HG02852 (cell line): ENCODE measurements around the gene BCOR.

Experiments used
- ATAC-seq: cut with Tn5 transposase; IDR thresholded peaks from one replicate; pipeline ENCODE4 v1.9.1; 2021; ENCODE audit warnings: mild to moderate bottlenecking, moderate library complexity; ENCODE audit not compliant: unreplicated experiment

BCOR gene

GRCh38 chrX:40099055-40099958 lies 1.5 kb upstream of the BCOR start:
- no peak for ATAC-seq

DNA sequence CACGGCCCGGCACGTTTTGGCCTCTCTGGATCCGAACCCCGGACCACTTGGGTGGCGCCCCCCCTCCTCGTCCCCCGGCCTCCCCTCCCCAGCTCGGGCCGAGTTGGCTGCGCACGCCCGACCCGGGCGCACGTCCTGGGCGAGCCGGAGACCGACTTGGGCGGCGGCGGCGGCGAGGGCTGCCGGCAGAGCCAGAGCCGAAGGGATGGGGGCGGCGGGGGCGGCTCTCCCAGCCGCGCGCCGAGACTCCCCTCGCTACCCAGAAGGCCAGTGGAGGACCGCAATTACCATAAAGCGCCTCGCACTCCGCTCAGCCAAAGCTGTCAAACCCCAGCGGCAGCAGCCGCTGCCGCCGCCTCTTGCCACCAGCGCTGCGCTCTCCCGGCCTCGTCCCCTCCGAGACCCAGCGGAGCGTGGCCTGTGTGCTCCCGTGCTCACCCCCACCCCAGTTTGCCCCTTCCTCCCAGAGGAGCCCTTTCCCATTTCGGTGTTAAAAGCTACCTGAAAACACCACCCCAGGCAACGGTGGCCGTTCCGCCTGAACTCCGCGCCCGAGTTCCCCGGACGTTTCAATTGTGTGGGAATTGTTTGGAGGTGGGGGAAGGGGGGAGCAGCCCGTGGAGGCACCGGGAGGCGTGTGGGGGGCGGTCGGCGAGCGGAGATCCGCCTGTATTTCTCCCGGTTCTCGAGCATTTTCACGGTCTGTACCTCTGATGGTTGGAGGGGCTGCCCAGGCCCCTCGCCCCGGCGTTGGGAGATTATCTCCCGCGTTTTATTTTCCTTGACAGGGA lies 701 bp upstream of the BCOR start:
- ATAC-seq = no peak

DNA sequence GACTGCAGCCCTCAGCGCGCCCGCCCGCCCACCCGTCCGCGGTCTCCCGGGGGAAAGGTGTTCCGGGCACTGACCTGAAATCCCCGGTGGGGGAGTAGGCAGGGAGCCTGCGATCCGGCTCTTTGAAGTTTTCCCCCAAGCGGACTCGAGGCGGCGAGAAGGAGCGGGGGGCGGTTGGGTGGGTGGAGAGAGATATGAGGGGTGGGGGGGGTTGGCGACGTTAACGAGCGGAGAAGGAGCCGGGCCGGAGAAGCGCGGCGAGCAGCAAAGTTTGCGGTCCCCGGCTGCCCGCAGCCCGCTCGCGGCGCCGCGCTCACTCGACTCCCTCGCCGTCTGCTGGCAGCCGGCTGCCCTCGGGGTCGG lies 636 bp downstream of the BCOR start:
- ATAC-seq = no peak

GRCh38 chrX:40096395-40097091 lies 1.2 kb downstream of the BCOR start:
- no peak for ATAC-seq

DNA sequence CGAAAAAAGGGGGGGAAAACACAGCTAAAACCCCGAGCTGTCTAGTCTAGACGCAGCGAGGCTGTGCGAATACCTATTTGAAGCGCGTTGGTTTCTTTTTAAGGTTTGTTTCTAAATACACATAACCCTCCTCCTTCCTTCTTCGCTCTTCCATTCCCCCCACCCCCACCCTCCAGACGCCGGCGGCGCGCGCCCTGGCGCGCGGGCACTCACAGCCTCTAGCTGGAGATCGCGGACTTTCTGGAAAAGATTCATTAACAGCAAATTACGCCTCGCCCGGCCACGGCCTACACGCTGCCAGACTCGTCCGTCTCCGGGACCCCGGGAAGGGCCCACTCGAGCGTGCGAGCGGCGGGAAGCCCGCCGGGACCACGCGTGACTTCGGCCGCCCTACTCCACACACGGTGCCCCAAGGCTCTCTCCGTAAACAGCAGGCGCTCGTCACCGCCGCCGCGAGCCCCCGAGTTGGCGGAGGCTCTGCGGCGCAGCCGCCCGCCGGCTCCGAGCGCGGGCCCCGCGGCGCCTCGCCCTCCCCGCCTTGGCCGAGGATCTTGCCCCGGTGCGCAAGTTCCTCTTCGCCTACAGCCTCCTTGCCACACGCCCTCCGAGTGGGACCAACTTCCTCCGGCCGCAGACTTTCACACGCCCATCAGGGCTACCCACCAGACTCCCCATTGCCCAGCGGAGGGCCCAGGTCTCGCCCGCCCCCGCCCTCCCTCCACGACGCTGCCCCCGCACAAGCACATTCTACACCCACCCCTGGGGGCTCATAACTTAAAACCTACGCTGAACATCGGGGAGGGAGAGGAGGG lies 2.0 kb downstream of the BCOR start:
- ATAC-seq = no peak

DNA sequence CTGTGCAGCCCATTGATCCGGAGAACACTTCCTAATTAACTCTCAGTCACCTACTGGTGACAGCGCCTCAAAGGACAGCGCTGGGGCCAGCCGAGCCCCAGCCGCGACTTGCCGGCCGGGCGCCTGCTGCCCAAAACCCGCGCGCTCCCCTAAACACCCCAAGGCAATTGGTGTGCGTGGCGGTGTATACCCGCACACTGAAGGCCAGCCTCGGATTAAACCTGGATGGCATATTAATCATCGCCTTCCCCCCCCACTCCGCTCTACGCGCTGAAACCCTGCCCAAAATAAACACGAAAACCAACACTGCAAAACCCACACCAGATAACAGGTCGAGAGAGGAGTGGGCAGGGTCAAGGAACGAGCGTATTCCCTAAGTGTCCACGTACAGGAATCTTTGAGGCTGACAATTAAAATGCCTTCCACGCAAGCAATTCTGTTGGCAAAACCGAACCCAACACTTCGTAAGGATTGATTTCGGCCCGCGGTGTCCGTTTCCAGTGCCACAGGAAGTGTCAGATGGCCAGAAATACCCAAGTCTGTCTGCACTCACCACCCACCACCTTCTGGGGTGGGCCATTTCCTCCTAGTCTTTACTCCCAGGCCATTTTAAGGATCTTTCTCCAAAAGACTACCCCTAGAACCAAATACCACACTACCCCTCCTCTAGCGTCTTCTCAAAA lies 2.7 kb downstream of the BCOR start:
- ATAC-seq = no peak

- no peak for ATAC-seq
These were observed 3.5 kb downstream of the BCOR start for GRCh38 chrX:40094041-40094899.

GRCh38 chrX:40093586-40093985 lies 4.2 kb downstream of the BCOR start:
- ATAC-seq = no peak

- ATAC-seq = no peak
These were observed 4.8 kb downstream of the BCOR start for GRCh38 chrX:40092808-40093435.

DNA sequence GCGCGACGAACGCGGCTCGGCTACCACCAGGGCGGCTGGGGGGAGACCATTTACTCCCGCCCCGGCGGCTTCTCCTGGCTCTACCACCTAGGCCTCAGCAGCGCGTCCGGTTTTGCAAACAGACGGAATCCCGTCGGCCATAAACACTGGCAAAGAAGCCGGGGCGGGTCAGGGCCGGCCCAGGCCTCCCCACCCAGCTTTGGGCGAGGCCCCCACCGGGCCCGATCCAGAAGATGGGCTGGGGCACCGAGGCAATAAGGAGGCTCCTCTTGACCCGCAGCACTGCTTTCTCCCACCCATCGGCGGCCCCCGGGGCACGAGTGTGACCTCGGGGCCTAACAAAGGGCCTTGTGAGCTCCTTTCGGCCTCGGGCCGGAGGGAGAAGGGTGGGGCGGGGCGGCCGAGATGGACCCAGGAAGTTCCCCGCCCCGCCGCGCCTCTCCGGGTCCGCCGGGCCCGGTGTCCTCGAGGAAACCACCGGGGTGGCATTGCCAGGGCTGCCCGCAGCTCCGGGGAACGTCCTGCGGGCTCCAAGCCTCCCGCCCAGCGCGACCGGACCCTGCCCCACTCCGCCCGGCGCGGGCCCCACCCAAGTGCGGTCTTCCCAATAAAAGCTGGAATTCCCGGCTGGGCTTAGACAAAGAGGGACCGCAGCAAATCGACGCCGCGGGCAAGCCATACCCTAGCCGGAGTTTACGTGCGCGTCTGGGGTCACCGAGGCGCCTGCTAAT lies 5.9 kb downstream of the BCOR start:
- ATAC-seq = no peak

DNA sequence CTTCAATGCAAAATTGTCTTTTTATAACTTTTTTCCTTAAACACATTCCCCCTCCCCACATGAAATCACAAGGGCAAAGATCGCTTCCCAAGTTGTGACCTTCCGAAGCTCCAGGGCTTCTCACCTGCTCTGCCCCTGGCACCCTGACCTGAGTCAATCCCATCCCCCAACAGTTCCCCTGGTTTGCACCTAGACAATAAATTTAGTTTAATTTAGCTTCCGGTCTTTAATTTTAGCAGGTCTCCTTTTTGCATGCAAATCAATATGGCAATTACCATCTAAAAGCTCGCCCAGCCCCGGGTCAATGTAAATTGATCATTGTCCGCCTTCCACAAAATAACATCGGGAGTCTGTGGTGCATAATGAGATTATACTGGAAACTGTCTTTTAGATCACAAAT lies 6.8 kb downstream of the BCOR start:
- no peak for ATAC-seq

DNA sequence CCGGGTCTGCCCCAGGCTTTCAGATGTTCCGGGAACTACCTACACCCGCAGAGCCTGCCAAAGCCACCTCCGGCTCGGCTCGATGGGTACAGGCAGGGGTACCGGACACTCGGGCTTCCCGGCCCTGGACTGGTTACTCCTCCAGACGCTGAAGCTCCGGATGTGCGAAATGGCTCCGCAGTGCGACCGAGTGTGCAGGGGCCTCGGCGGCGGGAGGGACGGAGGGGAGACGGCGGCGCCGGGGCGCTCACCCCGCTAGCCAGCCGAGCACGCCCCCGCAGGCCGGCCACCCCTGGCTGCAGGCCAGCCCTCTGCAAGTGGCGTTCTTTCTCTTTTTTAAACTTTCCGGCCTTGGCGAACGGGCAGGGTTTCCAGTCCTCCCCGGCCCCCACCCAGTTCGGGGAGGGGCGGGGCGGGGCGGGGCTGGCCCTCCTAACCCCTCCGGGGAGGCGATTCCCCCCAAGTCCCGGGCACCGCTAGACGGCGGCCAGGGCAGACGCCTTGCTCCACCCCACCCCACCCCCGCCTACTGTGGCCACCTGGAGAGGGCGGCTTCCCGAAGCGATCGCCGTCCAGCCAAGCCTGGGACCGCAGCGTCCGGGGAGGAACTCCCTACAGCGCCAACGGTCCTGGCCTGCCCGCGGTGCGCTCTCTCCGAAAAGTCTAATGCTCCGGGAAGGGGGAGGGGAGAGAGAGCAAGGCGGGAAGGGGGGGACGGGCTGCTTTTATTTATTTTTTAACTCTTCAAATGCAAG lies 7.5 kb downstream of the BCOR start:
- no peak for ATAC-seq

- no peak for ATAC-seq
These were observed 8.8 kb downstream of the BCOR start for GRCh38 chrX:40088803-40089540.

GRCh38 chrX:40088299-40088625 lies 9.5 kb downstream of the BCOR start:
- ATAC-seq = no peak

DNA sequence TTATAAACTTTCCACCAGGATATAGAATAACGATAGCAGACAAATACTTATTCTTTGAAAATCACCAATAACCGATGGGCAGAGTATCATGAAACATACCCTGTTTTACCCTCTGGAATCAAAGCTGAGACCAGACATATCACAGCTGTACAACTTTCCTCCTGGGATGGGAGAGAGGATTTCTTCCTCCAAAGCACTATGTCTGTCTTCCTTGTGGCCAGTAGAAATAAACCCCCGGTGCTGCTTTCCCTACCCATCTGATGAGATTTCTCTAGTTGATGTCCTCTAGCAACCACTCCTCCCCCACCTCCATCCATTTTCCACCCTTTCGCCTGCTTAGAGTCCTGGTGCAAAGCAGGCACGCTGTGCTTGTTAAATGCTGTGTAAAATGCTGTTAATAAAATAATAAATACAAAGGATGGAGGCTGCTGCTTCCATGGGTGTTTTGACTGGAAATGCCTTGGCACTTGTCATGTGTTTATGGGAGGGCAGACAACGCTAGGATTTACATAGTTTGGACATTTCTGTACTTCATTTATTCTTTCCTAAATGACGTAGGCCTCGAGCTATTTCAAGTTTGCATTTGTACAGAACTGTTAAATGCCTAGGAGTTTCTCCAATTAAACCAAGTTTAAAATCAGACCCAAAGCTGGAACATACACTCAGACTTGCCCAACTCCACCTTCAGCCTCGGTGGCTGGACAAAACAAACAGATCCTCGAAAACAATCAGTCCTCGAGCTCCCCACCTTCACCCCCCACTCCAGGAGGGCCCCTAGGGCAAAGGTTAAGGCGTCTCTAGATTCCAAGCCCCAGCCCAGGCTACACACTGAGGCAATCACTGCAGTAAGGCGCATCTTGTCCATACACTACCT lies 10.1 kb downstream of the BCOR start:
- ATAC-seq = no peak
